WERI-Rb-1 (cell line): Measurements from ENCODE around the gene RYR3.

Experiments
- DNase-seq: peaks from one replicate; pipeline ENCODE4 v3.0.0-alpha.2; 2020
- H3K27ac ChIP-seq: fragments of 250-450 bp; sonication (Bioruptor Pico); 2 replicates; pipeline ENCODE4 v1.5.1; 2020; ENCODE audit warnings: mild to moderate bottlenecking, moderate library complexity
- H3K27me3 ChIP-seq: fragments of 250-450 bp; sonication (Bioruptor Pico); 2 replicates; pipeline ENCODE4 v1.5.1; 2021; ENCODE audit warnings: mild to moderate bottlenecking, low read depth, moderate library complexity; ENCODE audit not compliant: insufficient read depth, severe bottlenecking
- H3K36me3 ChIP-seq: fragments of 250-450 bp; sonication (Bioruptor Pico); 2 replicates; pipeline ENCODE4 v1.5.1; 2020; ENCODE audit warnings: mild to moderate bottlenecking, moderate library complexity
- H3K4me3 ChIP-seq: 2 replicates; pipeline ENCODE4 v1.5.1; 2011; ENCODE audit warnings: low read depth, mild to moderate bottlenecking, control low read depth, low read length
- H3K9me3 ChIP-seq: fragments of 250-450 bp; sonication (Bioruptor Pico); 2 replicates; pipeline ENCODE4 v1.5.1; 2021; ENCODE audit warnings: mild to moderate bottlenecking, moderate library complexity; ENCODE audit not compliant: severe bottlenecking
- CTCF ChIP-seq: IDR thresholded peaks from 2 replicates; pipeline ENCODE4 v1.5.1; 2011; ENCODE audit warnings: low read depth, mild to moderate bottlenecking, control low read depth, inconsistent platforms, low read length

The RYR3 gene

GRCh38 chr15:33638453-33638852, 327.7 kb downstream of the RYR3 start:
- Histone ChIP-seq H3K9me3 (no peaks in the 10 kb centered on the region), H3K27me3 (no peaks in the 10 kb centered on the region), H3K27ac (no peak overlapping the region), H3K36me3 (no peaks in the 10 kb centered on the region), H3K4me3 (no peak overlapping the region)
- DNase-seq: no peak
- TF ChIP-seq CTCF: no peak

GRCh38 chr15:33639051-33639450, 328.3 kb downstream of the RYR3 start:
- no peak overlapping the region for H3K4me3 ChIP-seq
- DNase-seq: no peak
- no peaks in the 10 kb centered on the region for H3K9me3 ChIP-seq
- no peak for TF ChIP-seq CTCF
- no peak overlapping the region for H3K27ac ChIP-seq
- H3K27me3 ChIP-seq: no peaks in the 10 kb centered on the region
- no peaks in the 10 kb centered on the region for H3K36me3 ChIP-seq

GRCh38 chr15:33639456-33639855, 328.7 kb downstream of the RYR3 start:
- H3K27me3 ChIP-seq: no peaks in the 10 kb centered on the region
- DNase-seq: no peak

GRCh38 chr15:33639978-33640377, 329.2 kb downstream of the RYR3 start:
- no peak overlapping the region for H3K4me3 ChIP-seq
- no peaks in the 10 kb centered on the region for H3K36me3 ChIP-seq
- no peak for TF ChIP-seq CTCF
- H3K27ac ChIP-seq: no peak overlapping the region
- no peak for DNase-seq
- H3K27me3 ChIP-seq: no peaks in the 10 kb centered on the region
- H3K9me3 ChIP-seq: no peaks in the 10 kb centered on the region

More at GRCh38 chr15:33639456-33639855, 328.7 kb downstream of the RYR3 start:
- Histone ChIP-seq H3K36me3 (no peaks in the 10 kb centered on the region), H3K27ac (no peak overlapping the region), H3K9me3 (no peaks in the 10 kb centered on the region), H3K4me3 (no peak overlapping the region)
- TF ChIP-seq CTCF: no peak

- H3K36me3 ChIP-seq: no peaks in the 10 kb centered on the region
- no peak for DNase-seq
- no peaks in the 10 kb centered on the region for H3K27me3 ChIP-seq
- TF ChIP-seq CTCF: no peak
- H3K9me3 ChIP-seq: no peaks in the 10 kb centered on the region
- no peak overlapping the region for H3K4me3 ChIP-seq
- no peak overlapping the region for H3K27ac ChIP-seq
These were observed 330.3 kb downstream of the RYR3 start for GRCh38 chr15:33641069-33641468.

- no peak overlapping the region for H3K4me3 ChIP-seq
- no peak overlapping the region for H3K27ac ChIP-seq
- H3K27me3 ChIP-seq: peaks cover 4% of the 10 kb centered on the region
- no peaks in the 10 kb centered on the region for H3K9me3 ChIP-seq
- no peak for DNase-seq
- TF ChIP-seq CTCF: no peak
- H3K36me3 ChIP-seq: no peaks in the 10 kb centered on the region
These were observed 333.5 kb downstream of the RYR3 start for GRCh38 chr15:33644304-33644703.
